GM12878 (cell line): Measurements from ENCODE around the gene PTPRN2. TPM values are rescaled to one million over a fixed set of nuclear protein-coding genes. Genes with fewer than 3 reads are reported as not detected.
A peak's percentile ranks its signal among the peaks of the same experiment; 100 is the strongest.

Experiments
- ATAC-seq: fragments of 200-7000 bp; cut with Tn5 transposase; 3 replicates; pipeline ENCODE4 v1.9.1; 2020; ENCODE audit warnings: mild to moderate bottlenecking, moderate library complexity
- BruUV-seq: library from RNA; stranded (reverse); fragments of 400-500 nt; replicated peaks from 2 replicates; lab custom pipeline; 2021; lab: Mats Ljungman, UMichigan
- CTCF ChIA-PET: fragments of 300-600 bp; sonication (Branson Sonifier 250); formaldehyde crosslinking; extraction: SDS; loops from one replicate; lab custom pipeline; 2021; ENCODE audit warnings: inconsistent platforms; lab: Yijun Ruan, JAX
- POLR2A ChIA-PET: fragments of 350-600 bp; formaldehyde crosslinking; extraction: SDS; loops from one replicate; lab custom pipeline; 2021; ENCODE audit warnings: inconsistent platforms; lab: Charles Lee
- RAD21 ChIA-PET: fragments of 300-600 bp; sonication (Branson Sonifier 250); formaldehyde crosslinking; loops from one replicate; lab custom pipeline; 2023; ENCODE audit warnings: antibody characterized with exemption; ENCODE audit not compliant: unreplicated experiment; lab: Charles Lee
- SMC1A ChIA-PET: fragments of 300-600 bp; sonication (Branson Sonifier 250); formaldehyde crosslinking; loops from one replicate; lab custom pipeline; 2023; ENCODE audit not compliant: unreplicated experiment, uncharacterized antibody; lab: Charles Lee
- DNase-seq: peaks from one replicate; pipeline ENCODE4 v3.0.0-alpha.2; 2011; ENCODE audit warnings: low read depth, low spot score
- FAIRE-seq: peaks from 3 replicates; lab custom pipeline; 2011; peaks lifted over from hg19 to GRCh38; lab: Jason Lieb, UNC
- H2AFZ ChIP-seq: 2 replicates; pipeline ENCODE4 v1.6.0; 2011; ENCODE audit warnings: low read depth, low read length, control low read depth; ENCODE audit not compliant: control insufficient read depth
- H3K27ac ChIP-seq: 2 replicates; pipeline ENCODE4 v1.5.1; 2011; ENCODE audit warnings: control low read depth; ENCODE audit not compliant: control insufficient read depth, insufficient read depth
- H3K27me3 ChIP-seq, 2 experiments: replicated peaks in 1 of 2; 2 replicates each; pipeline versions ENCODE4 v1.6.0 to v1.6.1; 2011; ENCODE audit warnings: low read length in 1 of 2; ENCODE audit not compliant: control insufficient read depth in 2 of 2, insufficient read depth in 2 of 2
- H3K36me3 ChIP-seq, 2 experiments: 2 replicates each; pipeline ENCODE4 v1.5.1; 2011; ENCODE audit warnings: low read length in 1 of 2; ENCODE audit not compliant: control insufficient read depth in 2 of 2, insufficient read depth in 2 of 2
- H3K4me1 ChIP-seq: 2 replicates; pipeline ENCODE4 v1.6.1; 2011; ENCODE audit warnings: mild to moderate bottlenecking, low read length, moderate library complexity, mixed read lengths; ENCODE audit not compliant: control insufficient read depth, insufficient read depth
- H3K4me2 ChIP-seq: 2 replicates; pipeline ENCODE4 v1.6.0; 2011; ENCODE audit warnings: control low read depth; ENCODE audit not compliant: control insufficient read depth, insufficient read depth
- H3K4me3 ChIP-seq: fragments of 200-600 bp; sonication (generic); 2 replicates; pipeline ENCODE4 v1.5.1; 2016
- H3K79me2 ChIP-seq: 2 replicates; pipeline ENCODE4 v1.6.0; 2011; ENCODE audit warnings: low read length; ENCODE audit not compliant: control insufficient read depth, insufficient read depth
- H3K9ac ChIP-seq: 2 replicates; pipeline ENCODE4 v1.8.0; 2011; ENCODE audit warnings: low read length, control low read depth, mixed read lengths; ENCODE audit not compliant: control insufficient read depth, insufficient read depth
- H3K9me3 ChIP-seq: replicated peaks from 3 replicates; pipeline ENCODE4 v1.5.1; 2011; ENCODE audit warnings: mild to moderate bottlenecking, low read length; ENCODE audit not compliant: control insufficient read depth, insufficient read depth
- H4K20me1 ChIP-seq: 2 replicates; pipeline ENCODE4 v1.6.0; 2011; ENCODE audit not compliant: control insufficient read depth, insufficient read depth
- CBX5 ChIP-seq: sonication (generic); IDR thresholded peaks from 2 replicates; pipeline ENCODE4 v1.6.1; 2016; ENCODE audit warnings: low read depth, moderate library complexity, mild to moderate bottlenecking, inconsistent platforms
- EED ChIP-seq: sonication (generic); IDR thresholded peaks from 2 replicates; pipeline ENCODE4 v1.6.1; 2016; ENCODE audit warnings: antibody characterized with exemption, low read depth
- FOS ChIP-seq: IDR thresholded peaks from 3 replicates; pipeline ENCODE4 v1.6.1; 2011; ENCODE audit warnings: borderline replicate concordance; ENCODE audit not compliant: insufficient read length; ENCODE audit errors: extremely low read depth
- HDGF ChIP-seq: fragments of 450-650 bp; IDR thresholded peaks from 2 replicates; pipeline ENCODE4 v1.6.1; 2016; ENCODE audit warnings: antibody characterized with exemption
- IKZF2 ChIP-seq, 2 experiments: fragments of 450-650 bp; IDR thresholded peaks; 2 replicates each; pipeline ENCODE4 v1.6.1; 2017; ENCODE audit warnings: mild to moderate bottlenecking in 2 of 2, moderate library complexity in 2 of 2
- MEF2B ChIP-seq: fragments of 450-650 bp; IDR thresholded peaks from 2 replicates; pipeline ENCODE4 v1.6.1; 2018; ENCODE audit warnings: mild to moderate bottlenecking, moderate library complexity; ENCODE audit not compliant: partially characterized antibody, poor library complexity, severe bottlenecking
- PAX8 ChIP-seq: fragments of 450-650 bp; IDR thresholded peaks from 2 replicates; pipeline ENCODE4 v1.6.1; 2017; ENCODE audit warnings: mild to moderate bottlenecking, moderate library complexity
- PML ChIP-seq: IDR thresholded peaks from 2 replicates; pipeline ENCODE4 v1.6.1; 2012; ENCODE audit warnings: low read length, inconsistent platforms
- POLR2A ChIP-seq: IDR thresholded peaks from 2 replicates; pipeline ENCODE4 v1.6.1; 2011; ENCODE audit warnings: low read depth, mild to moderate bottlenecking, low read length
- POLR2AphosphoS2 ChIP-seq: IDR thresholded peaks from 2 replicates; pipeline ENCODE4 v1.6.1; 2011; ENCODE audit warnings: low read depth, mild to moderate bottlenecking, low read length, improper control_type of control experiment, moderate library complexity
- RAD51 ChIP-seq: fragments of 450-650 bp; IDR thresholded peaks from 2 replicates; pipeline ENCODE4 v1.6.1; 2016; ENCODE audit warnings: moderate library complexity, mild to moderate bottlenecking, inconsistent platforms
- RUNX3 ChIP-seq: IDR thresholded peaks from 2 replicates; pipeline ENCODE4 v1.6.1; 2012; ENCODE audit warnings: low read length, inconsistent platforms
- SPI1 ChIP-seq: IDR thresholded peaks from 2 replicates; pipeline ENCODE4 v1.6.1; 2011; ENCODE audit warnings: low read depth, mild to moderate bottlenecking, low read length, moderate library complexity, borderline replicate concordance; ENCODE audit not compliant: insufficient read depth
- TARDBP ChIP-seq: IDR thresholded peaks from 2 replicates; pipeline ENCODE4 v1.6.1; 2016; ENCODE audit warnings: borderline replicate concordance
- YBX1 ChIP-seq: fragments of 450-650 bp; IDR thresholded peaks from 2 replicates; pipeline ENCODE4 v1.6.1; 2016; ENCODE audit warnings: antibody characterized with exemption
- ZBTB11 ChIP-seq: fragments of 450-650 bp; formaldehyde crosslinking; IDR thresholded peaks from 2 replicates; pipeline ENCODE4 v1.5.0; 2022; ENCODE audit warnings: mild to moderate bottlenecking, missing genetic modification characterization
- ZBTB40 ChIP-seq: fragments of 450-650 bp; IDR thresholded peaks from 2 replicates; pipeline ENCODE4 v1.6.1; 2016; ENCODE audit warnings: mild to moderate bottlenecking, moderate library complexity, borderline replicate concordance
- ZSCAN29 ChIP-seq: fragments of 450-650 bp; IDR thresholded peaks from 2 replicates; pipeline ENCODE4 v1.6.1; 2017; ENCODE audit warnings: mild to moderate bottlenecking, moderate library complexity
- WGBS: methylation state at CpG from one replicate; pipeline ENCODE4 v1.1.6; 2016; ENCODE audit warnings: low lambda C conversion rate; ENCODE audit not compliant: insufficient replicate concordance, insufficient coverage; ENCODE audit errors: missing lambda C conversion rate; 5-methylcytosine and 5-hydroxymethylcytosine counted together
- in situ Hi-C: fragments of 300-500 bp; cut with MboI; formaldehyde crosslinking; loops from 9 replicates; pipeline ENCODE4 v1.14.3; 2018; ENCODE audit warnings: mixed read lengths
- intact Hi-C: fragments of 100-400 bp; cut with micrococcal nuclease; formaldehyde crosslinking; loops from one replicate; pipeline ENCODE4 v1.14.2; 2022; ENCODE audit not compliant: unreplicated experiment
- polyA plus RNA-seq, 11 experiments: library from polyadenylated mRNA; depleted of rRNA in 4 of 11; unstranded in 6 of 11; stranded (reverse) in 5 of 11; fragments of >200 nt; fragmentation: Nextera tagmentation in 4 of 11; fragmentation: Illumina TruSeq in 1 of 11; extraction: Ambion mirVana in 4 of 11; extraction: Trizol in 1 of 11; gene quantifications; 1 replicate in 1 of 11; 2 replicates in 10 of 11; pipeline versions ENCODE4 v1.2.1 to v1.2.3, GENCODE V29; 2011 to 2016; ENCODE audit warnings: inconsistent platforms in 2 of 11, missing spikeins in 2 of 11, low read depth in 1 of 11
- total RNA-seq, 4 experiments: library from RNA; depleted of rRNA in 3 of 4; stranded (reverse); fragments of >200 nt in 3 of 4; fragmentation: Illumina TruSeq in 1 of 4; extraction: Trizol in 1 of 4; gene quantifications; 2 replicates each; pipeline versions ENCODE4 v1.2.1 to v1.2.3, GENCODE V29; 2013 to 2021

Gene PTPRN2
- total and polyA plus RNA-seq, 10 of the 15 experiments (the other 5 are each of a cell fraction or from before 2014, with no cell fraction given), result 5.4 TPM; not detected in 9

GRCh38 chr7:158289231-158289630, 298.4 kb downstream of the PTPRN2 start:
- Histone ChIP-seq H3K79me2 (no peaks in the 10 kb centered on the region), H3K27ac (no peak overlapping the region), H3K4me2 (no peak overlapping the region), H3K36me3 (no peaks in the 10 kb centered on the region), H3K4me3 (no peak overlapping the region), H4K20me1 (no peaks in the 10 kb centered on the region), H3K9ac (no peak overlapping the region), H3K27me3 (no peaks in the 10 kb centered on the region), H3K4me1 (no peaks in the 10 kb centered on the region), H3K9me3 (no peaks in the 10 kb centered on the region; the same call in 2 of the 3 replicates), H2AFZ (no peak overlapping the region)
- no peak for ATAC-seq
- no peak for DNase-seq
- no TSS peak for BruUV-seq
- ChIA-PET CTCF (no interaction called here), POLR2A (no interaction called here), RAD21 (no interaction called here), SMC1A (no interaction called here)
- intact Hi-C loops, result no loop called here
- 57% methylated on average over 2 of the region's 2 CpGs for WGBS
- FAIRE-seq, result peak; percentile 18
- in situ Hi-C loops, result no loop called here
- TF ChIP-seq MEF2B (no peak), ZBTB11 (CRISPR knock-in tag) (no peak), POLR2AphosphoS2 (no peak), RAD51 (no peak), YBX1 (no peak), HDGF (no peak), FOS (no peak), ZBTB40 (no peak), SPI1 (no peak), CBX5 (no peak), POLR2A (no peak), ZSCAN29 (no peak), EED (no peak), RUNX3 (no peak), TARDBP (no peak), IKZF2 (IDR thresholded peaks at IDR 0.05) (no peak), PML (no peak), PAX8 (no peak)
